Stomach (tissue), 4 donors: ENCODE measurements around the gene CENPN.

Experiments
- EP300 ChIP-seq: sonication (generic); formaldehyde crosslinking; IDR thresholded peaks from one replicate; pipeline ENCODE4 v1.6.1; 2017; ENCODE audit warnings: antibody characterized with exemption
- POLR2A ChIP-seq, 4 donors: fragments of 450-650 bp; IDR thresholded peaks; one replicate each; pipeline ENCODE4 v1.6.1; 2016; ENCODE audit warnings: antibody characterized with exemption in 4 of 4, control low read depth in 2 of 4, mild to moderate bottlenecking in 1 of 4, moderate library complexity in 1 of 4
- POLR2AphosphoS5 ChIP-seq, 3 donors: sonication (generic); formaldehyde crosslinking; IDR thresholded peaks; one replicate each; pipeline ENCODE4 v1.6.1; 2016; ENCODE audit warnings: antibody characterized with exemption in 3 of 3
- TF ChIP-seq, protein P1 (sequence below), 7 experiments: fragments of 450-650 bp in 4 of 7; fragments of 200-600 bp in 3 of 7; sonication (generic) in 3 of 7; IDR thresholded peaks; one replicate each; pipeline ENCODE4 v1.5.1; 2016 to 2019; ENCODE audit warnings: antibody characterized with exemption in 7 of 7, control low read depth in 2 of 7, mild to moderate bottlenecking in 1 of 7

DNA sequence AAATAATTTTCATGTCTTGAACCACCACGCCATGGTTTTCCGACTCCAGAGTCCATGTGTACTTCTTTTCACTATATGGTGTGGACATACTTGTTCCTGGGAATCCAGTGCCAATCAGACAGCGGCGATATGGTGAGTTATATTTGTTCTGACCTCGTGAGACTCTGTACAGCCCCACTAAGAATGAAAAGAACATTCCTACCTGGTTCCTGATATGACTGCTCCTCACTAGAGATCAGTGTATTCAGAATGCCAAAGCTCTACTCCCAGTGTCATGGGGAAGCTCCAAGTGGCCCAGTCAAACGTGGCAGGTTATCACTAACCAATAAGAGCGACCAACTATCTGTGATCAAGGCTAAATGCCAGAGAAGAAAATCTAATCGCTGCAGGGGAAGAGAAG lies 64.0 kb downstream of the CENPN start:
- TF ChIP-seq POLR2A (IDR thresholded peaks at IDR 0.05) (no peak), POLR2AphosphoS5 (IDR thresholded peaks at IDR 0.05) (no peak), EP300 (no peak)
- TF ChIP-seq, protein P1, sequence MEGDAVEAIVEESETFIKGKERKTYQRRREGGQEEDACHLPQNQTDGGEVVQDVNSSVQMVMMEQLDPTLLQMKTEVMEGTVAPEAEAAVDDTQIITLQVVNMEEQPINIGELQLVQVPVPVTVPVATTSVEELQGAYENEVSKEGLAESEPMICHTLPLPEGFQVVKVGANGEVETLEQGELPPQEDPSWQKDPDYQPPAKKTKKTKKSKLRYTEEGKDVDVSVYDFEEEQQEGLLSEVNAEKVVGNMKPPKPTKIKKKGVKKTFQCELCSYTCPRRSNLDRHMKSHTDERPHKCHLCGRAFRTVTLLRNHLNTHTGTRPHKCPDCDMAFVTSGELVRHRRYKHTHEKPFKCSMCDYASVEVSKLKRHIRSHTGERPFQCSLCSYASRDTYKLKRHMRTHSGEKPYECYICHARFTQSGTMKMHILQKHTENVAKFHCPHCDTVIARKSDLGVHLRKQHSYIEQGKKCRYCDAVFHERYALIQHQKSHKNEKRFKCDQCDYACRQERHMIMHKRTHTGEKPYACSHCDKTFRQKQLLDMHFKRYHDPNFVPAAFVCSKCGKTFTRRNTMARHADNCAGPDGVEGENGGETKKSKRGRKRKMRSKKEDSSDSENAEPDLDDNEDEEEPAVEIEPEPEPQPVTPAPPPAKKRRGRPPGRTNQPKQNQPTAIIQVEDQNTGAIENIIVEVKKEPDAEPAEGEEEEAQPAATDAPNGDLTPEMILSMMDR (IDR thresholded peaks at IDR 0.05) = no peak
